Neuronal stem cell (in vitro differentiated cells): ENCODE data around the gene CD22.

ENCODE experiments used
- DNase-seq: peaks from one replicate; pipeline ENCODE4 v3.0.0-alpha.2; 2013; ENCODE audit warnings: low spot score
- H2AFZ ChIP-seq: one replicate; pipeline ENCODE4 v1.6.1; 2013; ENCODE audit warnings: mild to moderate bottlenecking, low read length, inconsistent platforms
- H2AK5ac ChIP-seq: 2 replicates; pipeline ENCODE4 v1.6.1; 2013; ENCODE audit warnings: low read depth, mild to moderate bottlenecking, inconsistent platforms, low read length, moderate library complexity, mixed read lengths
- H2BK120ac ChIP-seq: 2 replicates; pipeline ENCODE4 v1.6.1; 2013; ENCODE audit warnings: low read depth, mild to moderate bottlenecking, inconsistent platforms, low read length, moderate library complexity, mixed read lengths
- H2BK12ac ChIP-seq: one replicate; pipeline ENCODE4 v1.6.1; 2013; ENCODE audit warnings: low read length, inconsistent platforms
- H2BK15ac ChIP-seq: 2 replicates; pipeline ENCODE4 v1.6.1; 2013; ENCODE audit warnings: mild to moderate bottlenecking, low read length, inconsistent platforms, mixed read lengths
- H2BK5ac ChIP-seq: one replicate; pipeline ENCODE4 v1.6.1; 2013; ENCODE audit warnings: inconsistent platforms, mild to moderate bottlenecking, low read length, moderate library complexity
- H3K14ac ChIP-seq: one replicate; pipeline ENCODE4 v1.6.1; 2013; ENCODE audit warnings: low read length, inconsistent platforms
- H3K18ac ChIP-seq: 2 replicates; pipeline ENCODE4 v1.6.1; 2013; ENCODE audit warnings: low read length, inconsistent platforms
- H3K23ac ChIP-seq: 2 replicates; pipeline ENCODE4 v1.6.1; 2013; ENCODE audit warnings: low read depth, mild to moderate bottlenecking, mixed read lengths, low read length, inconsistent platforms; ENCODE audit not compliant: poor library complexity
- H3K27ac ChIP-seq: replicated peaks from 3 replicates; pipeline ENCODE4 v1.5.1; 2013; ENCODE audit warnings: low read length, inconsistent platforms
- H3K27me3 ChIP-seq, 3 experiments: 2 replicates each; pipeline ENCODE4 v1.6.1; 2013; ENCODE audit warnings: low read length in 3 of 3, mild to moderate bottlenecking in 2 of 3, inconsistent platforms in 1 of 3, low read depth in 1 of 3, mixed read lengths in 1 of 3, moderate library complexity in 1 of 3; ENCODE audit not compliant: control insufficient read depth in 3 of 3, insufficient read depth in 3 of 3
- H3K36me3 ChIP-seq, 2 donors: replicated peaks in 1 of 2; 2 replicates each; pipeline ENCODE4 v1.6.1; 2013; ENCODE audit warnings: low read length in 2 of 2; ENCODE audit not compliant: control insufficient read depth in 2 of 2, insufficient read depth in 2 of 2
- H3K4ac ChIP-seq: 2 replicates; pipeline ENCODE4 v1.6.1; 2013; ENCODE audit warnings: inconsistent platforms, mild to moderate bottlenecking, low read length, moderate library complexity
- H3K4me1 ChIP-seq, 2 donors: 1 replicate in 1 of 2; 2 replicates in 1 of 2; pipeline ENCODE4 v1.6.1; 2013; ENCODE audit warnings: low read length in 2 of 2, low read depth in 1 of 2; ENCODE audit not compliant: control insufficient read depth in 2 of 2, insufficient read depth in 1 of 2
- H3K4me2 ChIP-seq: one replicate; pipeline ENCODE4 v1.6.1; 2013; ENCODE audit warnings: mild to moderate bottlenecking, low read length, inconsistent platforms; ENCODE audit not compliant: insufficient read depth, poor library complexity, severe bottlenecking
- H3K4me3 ChIP-seq, 2 donors: 2 replicates each; pipeline ENCODE4 v1.5.1; 2013; ENCODE audit warnings: low read length in 2 of 2, mild to moderate bottlenecking in 2 of 2, inconsistent platforms in 1 of 2, moderate library complexity in 1 of 2
- H3K79me1 ChIP-seq: one replicate; pipeline ENCODE4 v1.6.1; 2013; ENCODE audit warnings: low read depth, mild to moderate bottlenecking, inconsistent platforms, low read length, moderate library complexity
- H3K9ac ChIP-seq: one replicate; pipeline ENCODE4 v1.6.1; 2013; ENCODE audit warnings: mild to moderate bottlenecking, low read depth, low read length, inconsistent platforms; ENCODE audit not compliant: poor library complexity
- H3K9me3 ChIP-seq, 2 donors: replicated peaks in 1 of 2; 2 replicates each; pipeline versions ENCODE3 to v1.6.1; 2013; ENCODE audit warnings: low read length in 2 of 2, mild to moderate bottlenecking in 2 of 2, inconsistent platforms in 1 of 2, low read depth in 1 of 2, mixed read lengths in 1 of 2, moderate library complexity in 1 of 2; ENCODE audit not compliant: control insufficient read depth in 2 of 2, insufficient read depth in 1 of 2
- H4K8ac ChIP-seq: one replicate; pipeline ENCODE4 v1.6.1; 2013; ENCODE audit warnings: low read depth, mild to moderate bottlenecking, inconsistent platforms, low read length, moderate library complexity
- H4K91ac ChIP-seq: one replicate; pipeline ENCODE4 v1.6.1; 2013; ENCODE audit warnings: low read length, low read depth, mild to moderate bottlenecking, inconsistent platforms; ENCODE audit not compliant: poor library complexity
- WGBS, 2 donors: extraction: QIAGEN DNeasy Blood & Tissue Kit; methylation state at CpG; one replicate each; pipeline ENCODE4 v1.1.7; 2013; ENCODE audit warnings: missing lambda C conversion rate in 2 of 2, mixed read lengths in 1 of 2; ENCODE audit not compliant: insufficient read length in 2 of 2, insufficient replicate concordance in 1 of 2; ENCODE audit errors: extremely low coverage in 2 of 2; 5-methylcytosine and 5-hydroxymethylcytosine counted together

Gene CD22

DNA sequence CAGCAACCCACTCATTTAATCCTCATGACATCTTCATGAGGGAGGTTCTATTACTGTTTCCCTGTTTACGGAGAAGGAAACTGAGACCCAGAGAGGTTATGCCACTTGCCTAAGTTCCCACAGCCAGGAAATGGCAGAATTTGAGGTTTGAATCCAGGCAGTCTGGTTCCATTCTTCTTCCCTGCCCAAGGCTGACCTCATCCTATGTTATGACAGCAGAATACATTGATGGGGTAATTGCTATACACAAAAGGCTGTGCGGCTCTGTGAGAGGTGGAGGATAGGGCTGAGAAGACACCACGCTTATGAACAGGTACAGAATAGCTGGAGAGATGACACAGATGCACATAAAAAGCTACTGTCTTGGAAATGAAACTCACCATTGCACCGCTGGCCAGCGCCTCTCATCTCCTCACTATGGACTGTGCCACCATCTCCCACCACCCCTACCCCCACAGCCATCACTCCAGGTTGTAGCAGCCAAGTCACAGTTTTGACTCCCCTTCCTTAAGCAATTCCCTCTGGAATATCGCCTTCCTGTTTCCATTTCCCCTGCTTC is 25.6 kb upstream of the CD22 start:
- no peak overlapping the region for H2BK12ac ChIP-seq
- H3K9ac ChIP-seq: no peak overlapping the region
- no peak overlapping the region for H2BK5ac ChIP-seq
- H3K9me3 ChIP-seq: peaks cover 0 to 6% of the 10 kb centered on the region in 2 donors
- no peak overlapping the region for H3K14ac ChIP-seq
- peaks cover 0 to 1% of the 10 kb centered on the region in 2 donors for H3K4me1 ChIP-seq
- H3K27ac ChIP-seq: no peak overlapping the region
- H3K79me1 ChIP-seq: peaks cover 1% of the 10 kb centered on the region
- H2BK15ac ChIP-seq: no peak overlapping the region
- no peak overlapping the region for H2BK120ac ChIP-seq
- no peak overlapping the region for H3K4me2 ChIP-seq
- no peak overlapping the region for H4K91ac ChIP-seq
- H3K23ac ChIP-seq: no peak overlapping the region
- H3K18ac ChIP-seq: no peak overlapping the region
- WGBS, 2 donors: no CpG with 5 or more reads among the region's 6 CpGs
- no peak overlapping the region for H2AFZ ChIP-seq
- H3K36me3 ChIP-seq: no peaks in the 10 kb centered on the region
- no peak for DNase-seq
- H3K4me3 ChIP-seq: no peak overlapping the region
- H3K4ac ChIP-seq: no peak overlapping the region
- no peaks in the 10 kb centered on the region for H3K27me3 ChIP-seq
- H2AK5ac ChIP-seq: no peak overlapping the region
- no peak overlapping the region for H4K8ac ChIP-seq

DNA sequence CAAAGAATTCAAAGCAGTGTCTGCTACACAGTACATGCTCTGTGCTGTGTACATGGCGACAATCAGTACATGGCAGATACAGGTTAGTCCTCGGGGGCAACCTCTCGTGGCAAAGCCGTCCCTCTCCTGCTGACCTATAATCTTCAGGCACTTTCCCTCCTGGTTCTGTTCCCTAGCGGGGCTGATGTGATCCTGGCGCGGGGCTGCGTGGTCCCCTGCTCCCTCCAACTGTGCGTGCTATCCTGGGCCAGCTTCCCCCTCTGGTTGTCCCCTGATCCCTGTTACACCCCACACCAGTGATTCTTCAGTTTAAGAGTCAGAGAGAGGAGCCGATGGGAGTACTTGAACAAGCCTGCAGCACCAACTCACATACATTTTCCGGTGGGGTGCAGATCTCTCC is 25.0 kb upstream of the CD22 start:
- no peak overlapping the region for H3K9ac ChIP-seq
- H2BK15ac ChIP-seq: no peak overlapping the region
- no peak overlapping the region for H3K18ac ChIP-seq
- no peak overlapping the region for H4K91ac ChIP-seq
- no peak overlapping the region for H2AK5ac ChIP-seq
- no peak overlapping the region for H3K4me3 ChIP-seq
- H3K36me3 ChIP-seq: no peaks in the 10 kb centered on the region
- H3K27me3 ChIP-seq: no peaks in the 10 kb centered on the region
- H4K8ac ChIP-seq: no peak overlapping the region
- no peak for DNase-seq
- H3K79me1 ChIP-seq: no peaks in the 10 kb centered on the region
- H3K9me3 ChIP-seq: peaks cover 0 to 2% of the 10 kb centered on the region in 2 donors
- H3K27ac ChIP-seq: no peak overlapping the region
- H2BK120ac ChIP-seq: no peak overlapping the region
- H3K4me2 ChIP-seq: no peak overlapping the region
- H3K23ac ChIP-seq: no peak overlapping the region
- H2BK12ac ChIP-seq: no peak overlapping the region
- peaks cover under 1 to 1% of the 10 kb centered on the region in 2 donors for H3K4me1 ChIP-seq
- H2AFZ ChIP-seq: no peak overlapping the region
- H3K4ac ChIP-seq: no peak overlapping the region
- H2BK5ac ChIP-seq: no peak overlapping the region
- peak overlapping the region; percentile 25 for H3K14ac ChIP-seq
- WGBS, 2 donors: no CpG with 5 or more reads among the region's 11 CpGs

- no peak overlapping the region for H3K27ac ChIP-seq
- H3K79me1 ChIP-seq: no peaks in the 10 kb centered on the region
- H3K36me3 ChIP-seq: no peaks in the 10 kb centered on the region
- no peak overlapping the region for H3K9ac ChIP-seq
- WGBS, 2 donors: no CpG with 5 or more reads among the region's 6 CpGs
- H2AFZ ChIP-seq: no peak overlapping the region
- no peak overlapping the region for H3K14ac ChIP-seq
- H3K4me3 ChIP-seq: peak overlapping the region in 1 of 2 donors; percentile 6
- H3K4ac ChIP-seq: no peak overlapping the region
- no peak overlapping the region for H3K23ac ChIP-seq
- peaks cover 3 to 4% of the 10 kb centered on the region in 2 donors for H3K4me1 ChIP-seq
- no peak overlapping the region for H2BK5ac ChIP-seq
- DNase-seq: no peak
- H2BK15ac ChIP-seq: no peak overlapping the region
- no peak overlapping the region for H4K91ac ChIP-seq
- H2BK12ac ChIP-seq: no peak overlapping the region
- H4K8ac ChIP-seq: no peak overlapping the region
- H3K18ac ChIP-seq: no peak overlapping the region
- peaks cover 0 to 2% (median 0%) of the 10 kb centered on the region in 3 experiments for H3K27me3 ChIP-seq
- H3K9me3 ChIP-seq: peaks cover 0 to 2% of the 10 kb centered on the region in 2 donors
- peak overlapping the region; percentile 25 for H2AK5ac ChIP-seq
- H3K4me2 ChIP-seq: no peak overlapping the region
- H2BK120ac ChIP-seq: no peak overlapping the region
These were observed 23.8 kb upstream of the CD22 start for GRCh38 chr19:35305181-35305580.

DNA sequence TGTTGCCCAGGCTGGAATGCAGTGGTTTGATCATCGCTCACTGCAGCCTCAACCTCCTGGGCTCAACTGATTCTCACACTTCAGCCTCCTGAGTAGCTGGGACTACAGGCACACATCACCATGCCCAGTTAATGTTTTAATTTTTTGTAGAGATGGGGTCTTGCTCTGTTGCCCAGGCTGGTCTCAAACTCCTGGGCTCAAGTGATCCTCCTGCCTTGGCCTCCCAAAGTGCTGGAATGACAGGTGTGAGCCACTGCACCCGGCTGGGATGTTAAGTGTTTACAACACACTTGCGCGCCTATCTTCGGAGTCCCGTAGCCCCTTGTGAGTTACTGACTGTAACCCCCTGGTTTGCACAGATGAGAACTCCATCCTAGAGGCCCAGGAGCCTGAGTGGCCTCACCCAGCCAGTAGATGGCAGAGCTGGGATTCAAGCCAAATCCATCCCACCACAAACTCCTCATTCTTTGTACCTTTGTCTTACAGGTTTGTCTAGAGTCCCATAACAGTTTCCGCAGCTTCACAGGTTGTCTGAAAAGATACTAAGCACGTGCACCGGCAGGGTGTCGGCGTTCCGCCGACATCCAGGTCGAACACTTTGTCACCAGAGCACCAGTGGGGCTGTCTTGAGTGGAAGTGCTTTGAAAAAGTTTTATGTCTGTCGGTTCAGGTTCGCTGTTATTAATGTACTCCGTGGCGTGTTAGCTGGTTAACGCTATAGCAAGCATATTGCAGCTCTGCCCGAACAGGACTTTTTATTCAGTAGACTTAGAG is 22.3 kb upstream of the CD22 start:
- Histone ChIP-seq H3K79me1 (no peaks in the 10 kb centered on the region), H3K4me1 (peaks cover 3 to 4% of the 10 kb centered on the region in 2 donors), H3K36me3 (no peaks in the 10 kb centered on the region), H2BK120ac (no peak overlapping the region), H2AK5ac (no peak overlapping the region), H3K4me3 (no peak overlapping the region), H3K23ac (no peak overlapping the region), H3K14ac (no peak overlapping the region), H4K91ac (no peak overlapping the region), H2BK5ac (no peak overlapping the region), H3K4me2 (no peak overlapping the region), H2BK15ac (no peak overlapping the region), H3K9ac (no peak overlapping the region), H3K4ac (no peak overlapping the region), H3K9me3 (peaks cover 0 to 2% of the 10 kb centered on the region in 2 donors), H2BK12ac (no peak overlapping the region), H3K27ac (no peak overlapping the region), H3K27me3 (peaks cover 0 to 10% (median 0%) of the 10 kb centered on the region in 3 experiments), H3K18ac (no peak overlapping the region), H2AFZ (no peak overlapping the region), H4K8ac (no peak overlapping the region)
- no CpG with 5 or more reads among the region's 20 CpGs for WGBS, 2 donors
- no peak for DNase-seq
